ENCODE data around the gene UBE4B. TPM values are rescaled to one million over a fixed set of nuclear protein-coding genes. Genes with fewer than 3 reads are reported as not detected.

The UBE4B gene
- total RNA-seq, 1 experiment from 2014 or later, result 31.2 TPM

- intact Hi-C loops (cut with micrococcal nuclease), result no loop called here
- ChIA-PET POLR2A (interaction anchor here (1.1 kb wide), 1 partner anchor 20 kb away, joined by 5 read pairs; no protein-coding TSS in a partner anchor), CTCF (no interaction called here)
- BruUV-seq (replicated peaks), result no TSS peak
- TF ChIP-seq, protein P1, sequence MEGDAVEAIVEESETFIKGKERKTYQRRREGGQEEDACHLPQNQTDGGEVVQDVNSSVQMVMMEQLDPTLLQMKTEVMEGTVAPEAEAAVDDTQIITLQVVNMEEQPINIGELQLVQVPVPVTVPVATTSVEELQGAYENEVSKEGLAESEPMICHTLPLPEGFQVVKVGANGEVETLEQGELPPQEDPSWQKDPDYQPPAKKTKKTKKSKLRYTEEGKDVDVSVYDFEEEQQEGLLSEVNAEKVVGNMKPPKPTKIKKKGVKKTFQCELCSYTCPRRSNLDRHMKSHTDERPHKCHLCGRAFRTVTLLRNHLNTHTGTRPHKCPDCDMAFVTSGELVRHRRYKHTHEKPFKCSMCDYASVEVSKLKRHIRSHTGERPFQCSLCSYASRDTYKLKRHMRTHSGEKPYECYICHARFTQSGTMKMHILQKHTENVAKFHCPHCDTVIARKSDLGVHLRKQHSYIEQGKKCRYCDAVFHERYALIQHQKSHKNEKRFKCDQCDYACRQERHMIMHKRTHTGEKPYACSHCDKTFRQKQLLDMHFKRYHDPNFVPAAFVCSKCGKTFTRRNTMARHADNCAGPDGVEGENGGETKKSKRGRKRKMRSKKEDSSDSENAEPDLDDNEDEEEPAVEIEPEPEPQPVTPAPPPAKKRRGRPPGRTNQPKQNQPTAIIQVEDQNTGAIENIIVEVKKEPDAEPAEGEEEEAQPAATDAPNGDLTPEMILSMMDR (IDR thresholded peaks at IDR 0.05; ENCODE audit: unreplicated experiment), result no peak
- Mint-ChIP-seq H3K27me3 (ENCODE audit: insufficient read depth, unreplicated experiment) (no peaks in the 10 kb centered on the region), H3K4me1 (ENCODE audit: insufficient read depth, unreplicated experiment) (no peaks in the 10 kb centered on the region), H3K4me3 (ENCODE audit: unreplicated experiment) (no peak overlapping the region), H3K27ac (ENCODE audit: low read depth, unreplicated experiment) (no peak overlapping the region), H3K36me3 (ENCODE audit: insufficient read depth, unreplicated experiment) (no peaks in the 10 kb centered on the region), H3K9me3 (ENCODE audit: unreplicated experiment) (no peaks in the 10 kb centered on the region)
- peak; percentile 13 for DNase-seq (ENCODE audit: unreplicated experiment)
Observed at GRCh38 chr1:9990944-9991343, 41.8 kb upstream of the UBE4B start.

DNA sequence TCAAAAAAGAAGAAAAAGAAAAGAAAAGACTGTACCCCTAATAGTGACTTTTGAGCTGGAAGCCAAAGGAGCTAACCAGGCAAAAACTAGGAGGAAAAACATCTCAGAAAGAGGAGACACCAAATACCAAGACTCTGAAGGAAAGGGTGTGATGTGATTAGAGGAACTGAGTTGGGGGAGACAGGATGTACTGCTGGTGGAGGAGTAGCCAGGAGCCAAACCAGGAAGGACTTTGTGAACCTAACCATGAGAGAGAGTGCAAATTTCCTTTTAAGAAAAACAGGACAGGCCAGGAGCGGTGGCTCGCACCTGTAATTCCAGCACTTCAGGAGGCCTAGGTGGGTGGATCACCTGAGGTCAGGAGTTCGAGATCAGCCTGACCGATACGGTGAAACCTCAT, 39.8 kb upstream of the UBE4B start:
- H3K4me3 Mint-ChIP-seq (ENCODE audit: unreplicated experiment), result no peak overlapping the region
- TF ChIP-seq, protein P1 (IDR thresholded peaks at IDR 0.05; ENCODE audit: unreplicated experiment), result no peak
- no peaks in the 10 kb centered on the region for H3K36me3 Mint-ChIP-seq (ENCODE audit: insufficient read depth, unreplicated experiment)
- H3K27ac Mint-ChIP-seq (ENCODE audit: low read depth, unreplicated experiment), result no peak overlapping the region
- DNase-seq (ENCODE audit: unreplicated experiment), result no peak
- ChIA-PET POLR2A (interaction anchor here (0.8 to 1.0 kb wide), 2 partner anchors 32 to 41 kb away, joined by 3 read pairs; no protein-coding TSS in a partner anchor), CTCF (interaction anchor here (0.6 kb wide), 1 partner anchor 24 kb away, joined by 3 read pairs; no protein-coding TSS in a partner anchor)
- BruUV-seq (replicated peaks), result no TSS peak
- H3K9me3 Mint-ChIP-seq (ENCODE audit: unreplicated experiment), result no peaks in the 10 kb centered on the region
- H3K27me3 Mint-ChIP-seq (ENCODE audit: insufficient read depth, unreplicated experiment), result peaks cover 10% of the 10 kb centered on the region
- peaks cover 5% of the 10 kb centered on the region for H3K4me1 Mint-ChIP-seq (ENCODE audit: insufficient read depth, unreplicated experiment)
- intact Hi-C loops (cut with micrococcal nuclease), result no loop called here

DNA sequence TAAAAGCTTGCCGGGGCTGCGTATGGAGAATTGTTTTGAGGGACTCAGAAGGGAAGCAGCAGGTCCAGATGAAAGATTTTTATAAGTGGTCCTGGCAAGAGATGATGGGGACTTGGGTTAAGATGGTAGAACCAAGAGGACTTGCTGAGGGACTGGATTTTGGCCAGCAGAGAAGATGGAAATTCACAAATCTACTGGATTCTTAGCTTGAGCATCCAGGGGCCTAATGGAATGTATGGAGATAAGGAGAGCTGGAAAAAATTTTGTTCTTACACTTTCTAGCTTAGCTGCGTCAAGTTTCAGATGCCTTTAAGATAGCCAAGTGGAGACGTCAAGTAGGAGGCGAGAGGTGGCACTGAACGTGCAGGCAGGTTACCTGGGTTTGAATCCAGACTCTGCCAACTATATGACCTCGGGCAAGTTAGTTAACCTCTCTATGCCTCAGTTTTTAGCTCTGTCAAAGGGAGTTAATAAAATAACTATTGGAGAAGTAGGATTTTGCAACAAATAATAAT, 39.1 kb upstream of the UBE4B start:
- DNase-seq (ENCODE audit: unreplicated experiment), result no peak
- H3K4me1 Mint-ChIP-seq (ENCODE audit: insufficient read depth, unreplicated experiment), result peaks cover 5% of the 10 kb centered on the region
- H3K27me3 Mint-ChIP-seq (ENCODE audit: insufficient read depth, unreplicated experiment), result peaks cover 10% of the 10 kb centered on the region
- no peak overlapping the region for H3K4me3 Mint-ChIP-seq (ENCODE audit: unreplicated experiment)
- BruUV-seq (replicated peaks), result no TSS peak
- TF ChIP-seq, protein P1 (IDR thresholded peaks at IDR 0.05; ENCODE audit: unreplicated experiment), result no peak
- ChIA-PET CTCF (no interaction called here), POLR2A (no interaction called here)
- intact Hi-C loops (cut with micrococcal nuclease), result no loop called here
- no peaks in the 10 kb centered on the region for H3K36me3 Mint-ChIP-seq (ENCODE audit: insufficient read depth, unreplicated experiment)
- no peak overlapping the region for H3K27ac Mint-ChIP-seq (ENCODE audit: low read depth, unreplicated experiment)
- no peaks in the 10 kb centered on the region for H3K9me3 Mint-ChIP-seq (ENCODE audit: unreplicated experiment)

DNA sequence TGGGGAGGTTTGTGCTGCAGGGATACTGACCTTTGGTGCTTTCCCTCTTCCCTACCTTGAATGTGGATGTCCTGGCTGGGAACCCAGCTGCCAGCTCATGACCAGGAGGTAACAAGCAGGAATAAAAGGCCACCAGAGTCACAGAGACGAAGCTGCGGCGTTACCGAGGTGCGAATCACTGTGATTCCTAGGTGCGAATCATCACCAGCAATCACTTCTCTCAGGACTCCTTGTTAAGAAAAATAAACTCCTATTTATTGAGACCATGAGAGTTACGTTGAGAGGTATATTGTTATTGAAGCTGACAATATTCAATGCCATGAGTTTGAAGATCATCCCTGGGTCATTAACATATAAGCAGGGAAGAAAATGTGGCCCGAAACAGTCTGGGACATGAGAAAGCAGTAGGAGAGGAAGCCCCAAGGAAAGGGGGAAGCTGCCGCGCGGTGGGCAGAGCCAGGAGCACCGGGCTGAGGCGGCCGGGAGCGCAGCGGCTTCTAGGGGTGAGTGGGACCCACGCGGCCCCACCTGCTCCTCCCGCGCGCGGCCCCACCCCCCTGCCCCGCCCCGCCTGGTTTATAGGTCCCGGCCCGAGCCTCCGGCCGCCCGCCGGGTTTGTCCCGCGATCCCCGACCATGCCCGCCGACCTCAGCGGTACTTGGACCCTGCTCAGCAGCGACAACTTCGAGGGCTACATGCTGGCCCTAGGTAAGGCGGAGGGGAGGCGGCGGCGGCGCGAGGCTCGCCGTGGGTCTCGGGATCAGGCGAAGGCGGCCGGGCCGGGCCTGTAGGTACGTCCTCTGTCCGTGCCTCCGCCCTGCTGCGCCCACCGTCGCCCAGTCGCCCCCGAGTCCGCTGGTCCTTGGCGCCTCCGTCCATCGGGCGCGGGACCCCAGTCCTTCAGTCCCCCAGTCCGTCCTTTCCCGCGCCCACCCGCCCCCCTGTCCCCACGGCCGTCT, 35.9 kb upstream of the UBE4B start, which contains the start of gene RBP7:
Gene RBP7 (plus strand): TSS at position 605 of the 959 bp plus-strand sequence. CDS start 31 bp downstream, at position 636.
- TF ChIP-seq, protein P1 (IDR thresholded peaks at IDR 0.05; ENCODE audit: unreplicated experiment), result no peak
- BruUV-seq (replicated peaks), result no TSS peak
- CTCF ChIA-PET, result no interaction called here
- H3K27me3 Mint-ChIP-seq (ENCODE audit: insufficient read depth, unreplicated experiment), result peaks cover 10% of the 10 kb centered on the region
- DNase-seq (ENCODE audit: unreplicated experiment), result no peak
- H3K4me1 Mint-ChIP-seq (ENCODE audit: insufficient read depth, unreplicated experiment), result peaks cover 5% of the 10 kb centered on the region
- intact Hi-C loops (cut with micrococcal nuclease), result no loop called here
- no peak within 1 kb of the TSS for H3K27ac Mint-ChIP-seq (ENCODE audit: low read depth, unreplicated experiment)
- no peaks in the 10 kb centered on the region for H3K36me3 Mint-ChIP-seq (ENCODE audit: insufficient read depth, unreplicated experiment)
- peak within 1 kb of the TSS; percentile 49 for H3K4me3 Mint-ChIP-seq (ENCODE audit: unreplicated experiment)
- H3K9me3 Mint-ChIP-seq (ENCODE audit: unreplicated experiment), result no peaks in the 10 kb centered on the region
- POLR2A ChIA-PET, result no interaction called here

Data from MCF 10A (cell line).